ENCODE results near the gene SLC22A25. TPM values are rescaled to one million over a fixed set of nuclear protein-coding genes. Genes with fewer than 3 reads are reported as not detected.

SLC22A25 gene
- total RNA-seq, 1 experiment from 2014 or later = not detected

DNA sequence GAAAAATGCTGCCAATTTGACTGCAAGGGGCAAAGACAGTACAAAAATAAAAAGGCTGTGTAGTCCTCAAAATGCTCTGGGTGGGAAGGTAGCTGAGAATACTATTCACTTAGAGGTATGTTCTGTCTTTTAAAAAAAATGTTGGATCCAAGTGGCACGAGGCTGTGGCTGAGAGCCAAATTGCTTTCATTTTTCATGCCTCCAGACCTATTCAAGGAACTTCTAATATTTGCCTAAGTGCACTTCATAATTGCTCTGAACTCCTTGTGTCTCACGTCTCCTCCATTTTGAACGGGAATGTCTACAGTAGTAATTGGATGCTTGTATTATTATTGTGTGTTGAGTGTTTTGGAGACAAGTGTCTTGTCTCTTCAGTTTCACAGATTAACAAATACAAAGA, 19.1 kb upstream of the SLC22A25 start:
- intact Hi-C loops (cut with micrococcal nuclease) = no loop called here
- H4K20me1 ChIP-seq (ENCODE audit: insufficient read depth) = no peaks in the 10 kb centered on the region
- BruUV-seq (replicated peaks) = no TSS peak
- H3K27ac ChIP-seq (ENCODE audit: low read depth, low read length) = no peak overlapping the region
- no peaks in the 10 kb centered on the region for H3K36me3 ChIP-seq (ENCODE audit: control insufficient read depth in 1 of 2, insufficient read depth in 2 of 2, low read length in 2 of 2)
- ChIA-PET RAD21 (ENCODE audit: low non-redundant PET in 1 of 2, low total read pairs in 2 of 2, uncharacterized antibody in 2 of 2, unreplicated experiment in 2 of 2) (no interaction called here), POLR2A (no interaction called here), CTCF (no interaction called here)
- TF ChIP-seq RAD21 (IDR thresholded peaks at IDR 0.05; ENCODE audit: low read depth) (no peak), POLR2AphosphoS5 (IDR thresholded peaks at IDR 0.05; ENCODE audit: low read depth, low read length) (no peak)
- no peak overlapping the region for H3K4me3 ChIP-seq (replicated peaks in 1 of 2; ENCODE audit: low read depth in 1 of 2, low read length in 2 of 2)
- H3K9ac ChIP-seq (ENCODE audit: low read length) = no peak overlapping the region
- no peaks in the 10 kb centered on the region for H3K9me2 ChIP-seq (ENCODE audit: insufficient read depth)
- no peaks in the 10 kb centered on the region for H3K79me2 ChIP-seq (ENCODE audit: insufficient read depth, low read length)
- ATAC-seq = no peak
- no peaks in the 10 kb centered on the region for H3K9me3 ChIP-seq (ENCODE audit: control insufficient read depth in 1 of 2, insufficient read depth in 1 of 2, low read depth in 1 of 2, low read length in 2 of 2)
- peaks cover 4% of the 10 kb centered on the region; the same call in 1 of the 2 replicates for H3K27me3 ChIP-seq (ENCODE audit: insufficient read depth, low read length)
- no peak overlapping the region for H3K4me2 ChIP-seq (ENCODE audit: low read length)
- no peak overlapping the region for H2AFZ ChIP-seq (ENCODE audit: low read depth, low read length, poor library complexity, severe bottlenecking)
- DNase-seq (ENCODE audit: low read depth, low spot score) = no peak
- H3K4me1 ChIP-seq (ENCODE audit: control insufficient read depth in 1 of 2, insufficient read depth in 2 of 2, low read length in 2 of 2) = no peaks in the 10 kb centered on the region

DNA sequence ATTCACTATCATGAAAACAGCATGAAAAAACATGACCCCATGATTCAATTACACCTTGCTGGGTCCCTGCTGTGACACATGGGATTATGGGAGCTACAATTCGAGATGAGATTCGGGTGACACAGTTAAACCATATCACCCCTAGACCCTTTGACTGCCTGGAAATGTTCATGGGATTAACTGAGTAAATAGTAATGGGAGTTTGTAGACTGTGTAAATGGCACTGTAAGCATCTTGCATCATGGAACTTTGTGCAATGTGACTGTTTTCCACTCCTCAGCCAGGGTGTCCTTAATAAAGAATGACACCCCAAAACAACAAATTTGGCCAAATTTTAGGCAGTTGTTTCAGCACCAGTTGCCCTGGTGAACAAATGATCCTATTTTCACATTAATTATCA, 7.9 kb upstream of the SLC22A25 start:
- BruUV-seq (replicated peaks) = no TSS peak
- Histone ChIP-seq H3K4me2 (ENCODE audit: low read length) (no peak overlapping the region), H4K20me1 (ENCODE audit: insufficient read depth) (no peaks in the 10 kb centered on the region), H3K27me3 (ENCODE audit: insufficient read depth, low read length) (peaks cover 33% of the 10 kb centered on the region), H3K9ac (ENCODE audit: low read length) (no peak overlapping the region), H2AFZ (ENCODE audit: low read depth, low read length, poor library complexity, severe bottlenecking) (no peak overlapping the region), H3K4me1 (ENCODE audit: control insufficient read depth in 1 of 2, insufficient read depth in 2 of 2, low read length in 2 of 2) (no peaks in the 10 kb centered on the region), H3K4me3 (replicated peaks in 1 of 2; ENCODE audit: low read depth in 1 of 2, low read length in 2 of 2) (no peak overlapping the region), H3K9me2 (ENCODE audit: insufficient read depth) (no peaks in the 10 kb centered on the region), H3K27ac (ENCODE audit: low read depth, low read length) (no peak overlapping the region), H3K79me2 (ENCODE audit: insufficient read depth, low read length) (no peaks in the 10 kb centered on the region), H3K36me3 (ENCODE audit: control insufficient read depth in 1 of 2, insufficient read depth in 2 of 2, low read length in 2 of 2) (no peaks in the 10 kb centered on the region), H3K9me3 (ENCODE audit: control insufficient read depth in 1 of 2, insufficient read depth in 1 of 2, low read depth in 1 of 2, low read length in 2 of 2) (no peaks in the 10 kb centered on the region)
- ATAC-seq (no peak), DNase-seq (ENCODE audit: low read depth, low spot score) (no peak)
- intact Hi-C loops (cut with micrococcal nuclease) = no loop called here
- ChIA-PET RAD21 (ENCODE audit: low non-redundant PET in 1 of 2, low total read pairs in 2 of 2, uncharacterized antibody in 2 of 2, unreplicated experiment in 2 of 2) (no interaction called here), POLR2A (no interaction called here), CTCF (no interaction called here)
- TF ChIP-seq CBX3 (IDR thresholded peaks at IDR 0.05; ENCODE audit: low read depth) (no peak), CEBPB (IDR thresholded peaks at IDR 0.05; ENCODE audit: low read depth) (no peak), SIN3A (IDR thresholded peaks at IDR 0.05; ENCODE audit: low read depth) (no peak), ZBTB33 (IDR thresholded peaks at IDR 0.05; ENCODE audit: extremely low read depth, insufficient replicate concordance, low read length) (no peak), RAD21 (IDR thresholded peaks at IDR 0.05; ENCODE audit: low read depth) (no peak), JUND (IDR thresholded peaks at IDR 0.05) (no peak), ZFX (IDR thresholded peaks at IDR 0.05) (no peak), TCF7L2 (IDR thresholded peaks at IDR 0.05; ENCODE audit: borderline replicate concordance, extremely low read depth, insufficient read depth, insufficient read length) (no peak), EZH2phosphoT487 (IDR thresholded peaks at IDR 0.05; ENCODE audit: borderline replicate concordance) (no peak), YY1 (IDR thresholded peaks at IDR 0.05; ENCODE audit: extremely low read depth, insufficient replicate concordance, low read depth, low read length) (no peak), EGR1 (IDR thresholded peaks at IDR 0.05; ENCODE audit: low read depth) (no peak), EZH2 (IDR thresholded peaks at IDR 0.05) (no peak), ELF1 (IDR thresholded peaks at IDR 0.05; ENCODE audit: borderline replicate concordance, low read depth) (no peak), POLR2AphosphoS5 (IDR thresholded peaks at IDR 0.05; ENCODE audit: low read depth, low read length) (no peak), ZNF274 (IDR thresholded peaks at IDR 0.05; ENCODE audit: low read depth, low read length) (no peak), SRF (IDR thresholded peaks at IDR 0.05; ENCODE audit: low read depth) (no peak), POLR2A (IDR thresholded peaks at IDR 0.05; ENCODE audit: borderline replicate concordance, extremely low read depth, insufficient read depth, insufficient read length) (no peak)
- TF ChIP-seq, protein P1, sequence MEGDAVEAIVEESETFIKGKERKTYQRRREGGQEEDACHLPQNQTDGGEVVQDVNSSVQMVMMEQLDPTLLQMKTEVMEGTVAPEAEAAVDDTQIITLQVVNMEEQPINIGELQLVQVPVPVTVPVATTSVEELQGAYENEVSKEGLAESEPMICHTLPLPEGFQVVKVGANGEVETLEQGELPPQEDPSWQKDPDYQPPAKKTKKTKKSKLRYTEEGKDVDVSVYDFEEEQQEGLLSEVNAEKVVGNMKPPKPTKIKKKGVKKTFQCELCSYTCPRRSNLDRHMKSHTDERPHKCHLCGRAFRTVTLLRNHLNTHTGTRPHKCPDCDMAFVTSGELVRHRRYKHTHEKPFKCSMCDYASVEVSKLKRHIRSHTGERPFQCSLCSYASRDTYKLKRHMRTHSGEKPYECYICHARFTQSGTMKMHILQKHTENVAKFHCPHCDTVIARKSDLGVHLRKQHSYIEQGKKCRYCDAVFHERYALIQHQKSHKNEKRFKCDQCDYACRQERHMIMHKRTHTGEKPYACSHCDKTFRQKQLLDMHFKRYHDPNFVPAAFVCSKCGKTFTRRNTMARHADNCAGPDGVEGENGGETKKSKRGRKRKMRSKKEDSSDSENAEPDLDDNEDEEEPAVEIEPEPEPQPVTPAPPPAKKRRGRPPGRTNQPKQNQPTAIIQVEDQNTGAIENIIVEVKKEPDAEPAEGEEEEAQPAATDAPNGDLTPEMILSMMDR (IDR thresholded peaks at IDR 0.05 in 2 of 3, conservative IDR thresholded peaks at IDR 0.05 in 1 of 3; ENCODE audit: borderline replicate concordance in 1 of 3, insufficient read depth in 1 of 3, low read depth in 2 of 3, low read length in 2 of 3) = no peak
- TF ChIP-seq, protein P2, sequence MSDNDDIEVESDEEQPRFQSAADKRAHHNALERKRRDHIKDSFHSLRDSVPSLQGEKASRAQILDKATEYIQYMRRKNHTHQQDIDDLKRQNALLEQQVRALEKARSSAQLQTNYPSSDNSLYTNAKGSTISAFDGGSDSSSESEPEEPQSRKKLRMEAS (IDR thresholded peaks at IDR 0.05) = no peak

Measured in HCT116 (cell line).